NCI-H1436 treated with DMSO at 0.1 percent for 48 hours (cell line): ENCODE results near the gene PTPRM.
"Not testable (repeated sequence)": the region's sequence is repeated elsewhere in the genome, so short reads cannot be mapped to it uniquely, and the experiment has no call there.

Experiments used
- DNase-seq: peaks from one replicate; lab custom pipeline; 2025; lab: John Stamatoyannopoulos, UW

Gene PTPRM

DNA sequence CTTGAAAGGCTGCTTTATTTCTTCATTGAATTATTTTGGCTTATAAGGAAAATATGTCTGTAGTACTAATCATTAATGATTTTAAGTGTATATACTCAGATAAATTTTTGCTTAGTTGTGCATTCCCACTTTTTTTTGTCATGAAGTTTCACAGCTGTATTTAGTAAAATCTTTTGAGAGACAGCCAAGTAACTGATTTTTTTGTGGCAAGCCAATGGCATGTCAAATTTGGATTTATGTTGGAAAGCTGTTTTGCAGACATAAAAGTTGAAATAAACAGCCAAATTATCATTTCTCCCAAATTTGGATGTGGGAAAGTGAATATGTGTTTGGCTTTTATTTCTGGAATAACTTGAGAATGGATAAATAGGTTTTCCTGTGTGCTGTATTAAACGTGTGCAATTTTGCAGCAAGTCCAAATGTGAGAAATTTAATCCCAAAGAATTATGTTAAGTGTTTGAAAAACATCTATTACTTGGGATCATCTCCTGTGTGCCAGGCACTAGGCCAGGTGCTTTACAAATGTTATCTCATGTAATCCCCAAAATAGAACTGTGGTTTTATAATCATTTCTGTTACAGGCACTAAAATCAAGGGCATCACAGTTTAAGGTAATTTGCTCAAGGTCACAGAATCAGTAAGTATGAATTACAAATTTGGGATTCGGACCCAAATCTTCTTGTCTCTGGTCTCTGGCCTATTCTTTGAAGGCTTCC is 160.4 kb downstream of the PTPRM start:
- no peak for DNase-seq

DNA sequence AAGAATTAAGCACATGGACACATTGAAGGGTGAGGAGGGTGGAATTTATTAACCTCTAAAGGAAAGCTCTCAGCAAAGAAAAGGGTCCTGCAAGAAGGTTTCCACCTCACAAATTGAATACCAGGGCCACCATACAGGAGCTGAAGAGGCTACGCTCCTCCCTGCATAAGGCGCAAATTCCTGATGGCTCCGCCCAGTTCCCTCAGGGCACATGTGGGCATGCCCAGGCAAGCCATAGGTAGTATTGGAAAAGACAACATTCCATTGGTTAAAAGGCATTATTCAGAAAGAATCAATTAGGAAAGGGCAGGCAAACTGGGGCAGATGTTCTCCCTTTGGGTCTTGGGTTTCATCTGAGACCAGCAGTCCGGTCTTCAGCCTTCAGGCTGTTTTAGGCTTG is 161.2 kb downstream of the PTPRM start:
- DNase-seq: no peak

GRCh38 chr18:7729868-7730267 is 162.8 kb downstream of the PTPRM start:
- no peak for DNase-seq

DNA sequence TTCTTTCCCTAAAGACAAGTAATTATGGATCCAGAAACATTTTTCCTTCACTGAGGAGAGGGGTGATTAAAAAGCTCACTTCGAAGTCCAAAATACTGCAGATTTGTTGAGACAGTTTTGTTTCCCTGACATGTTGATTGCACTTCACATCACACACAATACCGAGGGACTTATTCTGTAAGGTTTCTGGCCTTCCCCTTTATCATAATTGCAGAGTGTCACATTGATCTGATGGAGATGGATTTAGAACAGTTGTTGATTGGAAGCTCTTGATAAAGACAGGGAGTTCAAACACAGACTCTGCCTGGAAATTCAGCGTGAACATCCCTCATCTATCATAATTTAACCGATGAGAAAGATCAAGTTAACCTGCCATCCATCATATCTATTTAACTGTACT is 163.6 kb downstream of the PTPRM start:
- no peak for DNase-seq

DNA sequence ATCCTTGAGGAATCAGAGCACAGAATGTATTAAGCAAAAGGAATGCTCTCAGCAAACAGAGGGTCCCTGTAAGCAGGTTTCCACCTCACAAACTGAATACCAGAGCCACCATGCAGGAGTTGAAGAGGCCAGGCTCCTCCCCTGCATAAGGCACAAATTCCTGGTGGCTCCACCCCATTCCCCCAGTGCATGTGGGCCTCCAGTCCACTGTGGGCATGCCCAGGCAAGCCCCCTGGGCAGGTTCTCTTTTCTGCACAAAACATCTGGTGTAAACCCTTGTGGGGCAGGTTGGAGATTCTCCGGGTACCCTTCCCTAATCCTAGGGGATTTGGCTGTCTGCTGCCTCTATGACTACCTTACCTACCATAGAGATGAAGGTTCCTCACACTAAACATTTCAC is 166.5 kb downstream of the PTPRM start:
- DNase-seq: no peak

DNA sequence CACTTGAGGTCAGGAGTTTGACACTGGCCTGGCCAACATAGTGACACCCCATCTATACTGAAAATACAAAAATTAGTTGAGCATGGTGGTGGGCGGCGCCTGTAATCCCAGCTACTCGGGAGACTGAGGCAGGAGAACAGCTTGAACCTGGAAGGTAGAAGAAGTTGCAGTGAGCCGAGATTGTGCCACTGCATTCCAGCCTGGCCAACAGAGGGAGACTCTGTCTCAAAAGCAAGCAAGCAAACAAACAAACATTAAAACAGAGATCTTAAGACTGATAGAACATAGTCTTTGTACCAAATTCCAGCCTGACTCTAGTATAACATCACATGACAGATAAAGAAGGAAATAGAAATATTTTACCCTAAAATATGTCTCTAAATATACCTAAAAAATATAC is 168.1 kb downstream of the PTPRM start:
- DNase-seq: no peak

- DNase-seq: no peak
Observed at GRCh38 chr18:7735626-7736175, 168.6 kb downstream of the PTPRM start.

- DNase-seq: not testable (repeated sequence)
Observed at GRCh38 chr18:7736526-7736925, 169.4 kb downstream of the PTPRM start.

DNA sequence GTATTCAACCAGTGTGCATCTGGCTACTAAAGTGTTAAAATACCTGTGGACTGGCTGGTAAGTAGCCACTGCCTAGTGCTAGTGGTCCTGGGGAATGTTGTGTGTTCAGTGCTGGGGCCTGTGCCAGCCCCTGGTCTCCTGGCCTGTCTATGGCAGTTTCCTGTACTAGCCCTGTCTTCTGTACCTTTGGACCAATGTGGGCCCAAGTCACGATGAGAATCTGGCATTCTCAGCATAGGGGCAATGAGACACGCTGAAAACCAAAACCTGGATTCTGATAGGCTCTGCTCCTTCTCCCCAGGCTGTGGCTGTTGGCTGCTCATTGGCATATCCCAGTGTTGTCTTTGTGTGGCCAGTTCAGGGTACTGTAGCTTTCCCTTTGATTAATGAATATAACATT is 170.4 kb downstream of the PTPRM start:
- DNase-seq: no peak

GRCh38 chr18:7740821-7741220 is 173.7 kb downstream of the PTPRM start:
- no peak for DNase-seq

GRCh38 chr18:7741640-7742039 is 174.5 kb downstream of the PTPRM start:
- no peak for DNase-seq

DNA sequence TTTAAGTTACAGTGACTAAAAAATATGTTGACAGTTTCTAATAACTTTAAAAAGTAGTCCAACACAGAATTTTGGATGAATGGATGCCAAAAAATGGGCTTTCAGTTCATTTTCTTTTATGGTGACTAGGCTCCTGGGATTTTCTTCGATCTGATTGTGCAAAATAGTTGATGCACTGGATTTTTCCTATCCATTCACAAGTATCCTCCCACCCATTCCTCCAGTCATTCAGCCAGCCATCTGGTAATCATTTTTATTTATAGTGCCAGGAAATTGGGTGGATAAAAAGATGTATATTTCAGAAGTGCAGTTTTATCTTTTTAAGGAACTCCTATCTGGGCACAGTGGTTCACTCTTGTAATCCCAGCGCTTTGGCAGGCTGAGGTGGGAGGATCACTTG is 175.1 kb downstream of the PTPRM start:
- no peak for DNase-seq

GRCh38 chr18:7743256-7743655 is 176.1 kb downstream of the PTPRM start:
- DNase-seq: no peak

DNA sequence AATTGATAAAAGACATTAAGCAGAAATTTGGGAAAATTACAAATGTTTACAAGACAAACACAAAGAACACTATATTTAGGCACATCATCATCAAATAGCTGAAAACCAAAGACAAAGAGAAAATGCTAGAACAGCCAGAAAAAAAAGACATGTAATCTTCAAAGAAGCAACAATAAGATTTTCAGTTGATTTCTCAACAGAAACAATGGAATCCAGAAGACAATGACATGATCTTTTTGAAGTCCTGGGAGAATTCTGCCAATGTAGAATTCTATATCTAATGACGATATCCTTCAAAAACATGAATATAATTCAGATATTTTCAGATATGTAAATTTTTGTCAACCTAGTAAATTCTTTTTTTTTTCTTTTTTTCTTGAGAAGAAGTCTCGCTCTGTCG is 179.0 kb downstream of the PTPRM start:
- DNase-seq: no peak

DNA sequence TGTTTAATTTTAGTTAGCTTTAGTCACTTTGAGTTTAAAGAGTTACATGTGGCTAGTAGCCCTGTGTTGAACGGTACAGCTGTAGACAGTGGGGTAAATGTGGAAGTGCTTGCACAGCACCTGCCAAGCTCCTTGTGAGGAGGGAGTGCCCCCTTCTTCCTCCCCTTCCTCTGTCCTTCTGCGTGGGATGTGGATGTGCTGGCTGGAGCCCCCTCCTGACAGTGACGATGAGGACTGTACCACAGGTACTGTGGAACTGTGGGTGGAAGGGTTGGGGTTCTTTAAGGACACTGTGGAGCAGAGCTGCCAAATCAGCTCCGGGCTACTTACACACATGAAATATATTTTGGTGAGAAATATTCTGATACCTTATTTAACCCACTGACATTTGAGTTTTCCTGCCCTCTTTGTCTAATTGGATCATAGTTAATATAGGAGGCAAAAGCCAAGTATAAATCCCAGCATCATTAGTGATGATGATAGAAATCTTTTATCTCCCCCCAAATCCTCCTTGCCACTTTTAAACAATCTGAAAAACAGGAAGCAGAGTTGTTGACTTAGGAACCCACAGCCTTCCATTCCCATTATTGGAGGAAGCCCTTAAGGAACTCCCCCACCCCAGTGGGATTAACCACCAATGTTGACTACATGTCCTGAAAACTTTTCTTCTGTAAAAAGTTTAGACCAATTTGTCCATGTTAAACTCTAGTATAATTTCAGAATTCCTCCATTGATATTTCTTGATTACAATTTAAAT is 181.3 kb downstream of the PTPRM start:
- DNase-seq: no peak

GRCh38 chr18:7749008-7749405 is 181.9 kb downstream of the PTPRM start:
- no peak for DNase-seq

GRCh38 chr18:7749510-7749981 is 182.4 kb downstream of the PTPRM start:
- no peak for DNase-seq

GRCh38 chr18:7750095-7750663 is 183.1 kb downstream of the PTPRM start:
- no peak for DNase-seq

GRCh38 chr18:7750966-7751365 is 183.8 kb downstream of the PTPRM start:
- DNase-seq: no peak

GRCh38 chr18:7754258-7754657 is 187.1 kb downstream of the PTPRM start:
- DNase-seq: no peak

DNA sequence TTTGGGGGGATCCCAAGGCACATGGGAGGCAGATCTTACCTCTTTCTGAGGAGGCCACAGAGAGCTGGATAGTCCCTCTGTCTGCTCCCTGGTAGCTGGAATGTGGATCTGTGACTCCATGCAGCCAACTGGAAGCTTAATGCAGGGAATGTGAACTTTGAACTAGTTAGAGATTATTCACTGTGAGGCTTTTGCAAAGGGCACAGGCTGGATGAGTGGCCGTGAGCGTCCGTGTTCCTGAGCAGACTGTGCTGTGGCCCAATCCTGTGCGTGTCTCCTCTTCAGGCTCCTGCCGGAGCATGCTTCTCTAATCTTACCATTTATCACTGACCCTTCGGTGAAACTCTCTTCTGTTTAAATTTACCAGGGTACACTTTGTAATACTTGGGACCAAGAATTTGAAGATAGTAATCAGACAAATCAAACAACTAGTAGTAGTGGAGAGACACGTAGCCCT is 187.6 kb downstream of the PTPRM start:
- DNase-seq: no peak

DNA sequence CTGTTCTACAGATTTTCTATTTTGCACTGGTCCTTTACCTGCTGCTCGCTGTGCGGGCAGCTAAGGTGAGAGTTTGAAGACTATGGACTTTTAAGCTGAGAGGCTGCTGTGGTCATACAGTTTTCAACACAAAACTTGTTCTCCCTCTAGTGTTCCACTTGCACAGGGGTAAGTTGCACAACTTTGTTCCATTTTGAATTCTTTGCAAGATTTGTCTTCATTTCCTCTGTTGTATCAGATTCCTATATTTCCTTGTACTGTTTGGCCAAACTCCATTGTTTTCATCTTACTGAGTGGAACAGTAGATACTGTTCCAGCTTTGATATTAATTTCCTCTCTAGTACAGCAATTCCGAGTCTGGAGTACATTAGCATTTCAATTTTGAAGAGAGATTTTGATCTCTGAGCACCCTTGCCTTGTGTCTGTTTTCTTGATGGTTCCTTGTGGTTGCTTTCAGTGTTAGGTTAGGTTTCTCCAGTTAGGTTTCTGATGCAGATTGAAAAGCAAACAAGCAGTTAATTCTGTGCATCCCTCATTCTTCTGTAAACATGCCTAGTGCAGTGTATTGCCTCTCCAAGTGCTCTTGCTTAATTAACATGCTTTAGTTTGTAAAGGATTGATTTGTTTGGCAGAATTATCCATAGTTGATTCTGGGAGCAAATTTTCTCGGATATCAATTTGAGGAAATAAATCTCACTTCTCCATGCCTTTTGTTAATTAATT is 188.8 kb downstream of the PTPRM start:
- DNase-seq: no peak
